ENCODE results near the gene MAN1A2. TPM values are rescaled to one million over a fixed set of nuclear protein-coding genes. Genes with fewer than 3 reads are reported as not detected.
"Not testable (repeated sequence)": the region's sequence is repeated elsewhere in the genome, so short reads cannot be mapped to it uniquely, and the experiment has no call there.

The MAN1A2 gene
- total and polyA plus RNA-seq, 2 experiments from 2014 or later: 20.6 to 30.0 TPM

DNA sequence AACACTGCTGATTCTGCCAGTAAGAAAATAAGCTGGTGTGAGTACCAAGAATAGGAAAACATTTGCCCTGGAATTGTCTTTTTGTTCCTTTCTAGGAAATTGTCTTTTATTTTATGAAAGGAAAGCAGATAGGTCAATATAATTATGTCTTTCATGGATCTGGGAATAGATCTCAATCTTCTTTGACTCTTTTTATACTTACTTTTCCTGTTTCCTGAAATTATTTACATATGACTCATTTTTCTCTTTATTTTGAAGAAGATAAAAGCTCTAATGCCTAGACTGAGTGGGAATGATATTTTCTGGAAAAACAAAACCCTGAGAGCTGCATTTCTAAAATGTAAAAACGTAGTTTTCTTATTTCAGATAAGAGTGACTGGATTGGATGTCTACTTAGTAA is 100.1 kb downstream of the MAN1A2 start:
- peaks cover 5% of the 10 kb centered on the region for H3K36me3 ChIP-seq
- no peak overlapping the region for H3K27ac ChIP-seq
- no peak overlapping the region for H3K4me3 ChIP-seq
- no peaks in the 10 kb centered on the region for H3K27me3 ChIP-seq
- no peak for DNase-seq (ENCODE audit: low read depth in 1 of 2, low spot score in 1 of 2)
- no peaks in the 10 kb centered on the region for H3K9me3 ChIP-seq (ENCODE audit: low read depth)
- TF ChIP-seq, protein P1, sequence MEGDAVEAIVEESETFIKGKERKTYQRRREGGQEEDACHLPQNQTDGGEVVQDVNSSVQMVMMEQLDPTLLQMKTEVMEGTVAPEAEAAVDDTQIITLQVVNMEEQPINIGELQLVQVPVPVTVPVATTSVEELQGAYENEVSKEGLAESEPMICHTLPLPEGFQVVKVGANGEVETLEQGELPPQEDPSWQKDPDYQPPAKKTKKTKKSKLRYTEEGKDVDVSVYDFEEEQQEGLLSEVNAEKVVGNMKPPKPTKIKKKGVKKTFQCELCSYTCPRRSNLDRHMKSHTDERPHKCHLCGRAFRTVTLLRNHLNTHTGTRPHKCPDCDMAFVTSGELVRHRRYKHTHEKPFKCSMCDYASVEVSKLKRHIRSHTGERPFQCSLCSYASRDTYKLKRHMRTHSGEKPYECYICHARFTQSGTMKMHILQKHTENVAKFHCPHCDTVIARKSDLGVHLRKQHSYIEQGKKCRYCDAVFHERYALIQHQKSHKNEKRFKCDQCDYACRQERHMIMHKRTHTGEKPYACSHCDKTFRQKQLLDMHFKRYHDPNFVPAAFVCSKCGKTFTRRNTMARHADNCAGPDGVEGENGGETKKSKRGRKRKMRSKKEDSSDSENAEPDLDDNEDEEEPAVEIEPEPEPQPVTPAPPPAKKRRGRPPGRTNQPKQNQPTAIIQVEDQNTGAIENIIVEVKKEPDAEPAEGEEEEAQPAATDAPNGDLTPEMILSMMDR (IDR thresholded peaks at IDR 0.05; ENCODE audit: low read depth, low read length): no peak
- no peaks in the 10 kb centered on the region for H3K4me1 ChIP-seq (ENCODE audit: low read depth)

DNA sequence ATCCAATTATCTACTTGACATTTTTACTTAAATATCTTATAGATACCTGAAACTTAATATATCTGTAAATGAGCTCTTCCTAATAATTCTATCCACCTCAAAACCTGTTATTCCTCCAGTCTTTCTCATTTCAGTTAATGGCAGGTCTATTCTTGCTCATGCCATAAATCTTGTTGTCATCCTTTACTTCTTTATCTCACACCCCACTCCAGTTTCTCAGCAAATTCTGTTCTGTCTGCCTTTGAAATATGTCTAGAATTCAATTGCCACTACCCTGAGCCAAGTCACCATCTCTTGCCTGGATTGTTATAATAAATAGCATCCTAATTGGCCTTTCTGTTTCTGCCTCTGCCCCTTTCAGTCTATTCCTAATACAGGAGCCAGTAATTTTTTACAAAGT is 105.8 kb downstream of the MAN1A2 start:
- peaks cover 10% of the 10 kb centered on the region for H3K4me1 ChIP-seq (ENCODE audit: low read depth)

DNA sequence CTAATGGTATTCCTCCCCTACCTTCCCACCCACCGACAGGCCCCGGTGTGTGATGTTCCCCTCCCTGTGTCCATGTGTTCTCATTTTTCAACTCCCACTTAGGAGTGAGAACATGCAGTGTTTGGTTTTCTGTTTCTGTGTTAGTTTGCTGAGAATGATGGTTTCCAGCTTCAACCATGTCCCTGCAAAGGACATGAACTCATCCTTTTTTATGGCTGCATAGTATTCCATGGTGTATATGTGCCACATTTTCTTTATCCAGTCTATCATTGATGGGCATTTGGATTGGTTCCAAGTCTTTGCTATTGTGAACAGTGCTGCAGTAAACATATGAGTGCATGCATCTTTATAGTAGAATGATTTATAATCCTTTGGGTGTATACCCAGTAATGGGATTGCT is 108.2 kb downstream of the MAN1A2 start:
- not testable (repeated sequence) for H3K27ac ChIP-seq; DNase-seq (ENCODE audit: low read depth in 1 of 2, low spot score in 1 of 2); H3K4me3 ChIP-seq; H3K36me3 ChIP-seq; H3K9me3 ChIP-seq (ENCODE audit: low read depth); H3K27me3 ChIP-seq
- peaks cover 10% of the 10 kb centered on the region for H3K4me1 ChIP-seq (ENCODE audit: low read depth)

More for the DNA sequence above, 105.8 kb downstream of the MAN1A2 start:
- Histone ChIP-seq H3K27ac (peak overlapping the region; percentile 18), H3K9me3 (ENCODE audit: low read depth) (no peaks in the 10 kb centered on the region), H3K36me3 (peaks cover 5% of the 10 kb centered on the region), H3K4me3 (no peak overlapping the region), H3K27me3 (no peaks in the 10 kb centered on the region)
- TF ChIP-seq, protein P1 (IDR thresholded peaks at IDR 0.05; ENCODE audit: low read depth, low read length): no peak
- DNase-seq (ENCODE audit: low read depth in 1 of 2, low spot score in 1 of 2): peak in 1 of 2 donors; percentile 4

DNA sequence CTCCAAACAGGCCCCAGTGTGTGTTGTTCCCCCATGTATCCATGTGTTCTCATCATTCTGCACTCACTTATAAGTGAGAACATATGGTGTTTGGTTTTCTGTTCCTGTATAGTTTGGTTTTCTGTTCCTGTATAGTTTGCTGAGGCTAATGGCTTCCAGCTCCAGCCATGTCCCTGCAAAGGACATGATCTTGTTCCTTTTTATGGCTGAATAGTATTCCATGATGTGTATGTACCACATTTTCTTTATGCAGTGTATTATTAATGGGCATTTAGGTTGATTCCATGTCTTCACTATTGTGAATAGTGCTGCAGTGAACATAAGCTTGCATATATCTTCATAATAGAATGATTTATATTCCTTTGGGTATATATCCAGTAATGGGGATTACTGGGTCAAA is 111.8 kb downstream of the MAN1A2 start:
- Histone ChIP-seq H3K27me3 (no peaks in the 10 kb centered on the region), H3K4me1 (ENCODE audit: low read depth) (no peaks in the 10 kb centered on the region), H3K36me3 (no peaks in the 10 kb centered on the region), H3K27ac (no peak overlapping the region), H3K9me3 (ENCODE audit: low read depth) (no peaks in the 10 kb centered on the region), H3K4me3 (no peak overlapping the region)
- DNase-seq (ENCODE audit: low read depth in 1 of 2, low spot score in 1 of 2): no peak
- TF ChIP-seq, protein P1 (IDR thresholded peaks at IDR 0.05; ENCODE audit: low read depth, low read length): no peak

DNA sequence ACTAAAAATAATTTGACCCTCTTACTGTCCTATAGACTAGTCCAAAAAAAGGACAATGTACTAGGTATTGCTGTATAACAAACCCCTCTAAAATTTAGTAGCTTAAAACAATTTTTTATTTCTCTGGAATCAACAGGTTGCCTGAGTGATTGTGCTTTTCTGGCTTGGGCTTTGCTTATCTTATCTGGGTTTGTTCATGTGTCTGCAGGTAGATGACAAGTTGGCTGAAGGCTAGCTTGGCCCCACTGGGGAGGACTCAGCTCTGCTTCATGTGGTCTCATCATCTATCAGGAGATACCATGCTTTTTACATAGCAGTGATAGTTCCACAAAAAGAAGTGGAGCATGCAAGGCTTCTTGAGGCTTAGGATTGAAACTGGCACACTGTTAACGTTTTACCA is 114.2 kb downstream of the MAN1A2 start:
- no peaks in the 10 kb centered on the region for H3K4me1 ChIP-seq (ENCODE audit: low read depth)
- H3K9me3 ChIP-seq (ENCODE audit: low read depth): no peaks in the 10 kb centered on the region
- no peaks in the 10 kb centered on the region for H3K27me3 ChIP-seq
- H3K36me3 ChIP-seq: no peaks in the 10 kb centered on the region
- DNase-seq (ENCODE audit: low read depth in 1 of 2, low spot score in 1 of 2): no peak
- no peak overlapping the region for H3K27ac ChIP-seq
- H3K4me3 ChIP-seq: no peak overlapping the region
- TF ChIP-seq, protein P1 (IDR thresholded peaks at IDR 0.05; ENCODE audit: low read depth, low read length): no peak

DNA sequence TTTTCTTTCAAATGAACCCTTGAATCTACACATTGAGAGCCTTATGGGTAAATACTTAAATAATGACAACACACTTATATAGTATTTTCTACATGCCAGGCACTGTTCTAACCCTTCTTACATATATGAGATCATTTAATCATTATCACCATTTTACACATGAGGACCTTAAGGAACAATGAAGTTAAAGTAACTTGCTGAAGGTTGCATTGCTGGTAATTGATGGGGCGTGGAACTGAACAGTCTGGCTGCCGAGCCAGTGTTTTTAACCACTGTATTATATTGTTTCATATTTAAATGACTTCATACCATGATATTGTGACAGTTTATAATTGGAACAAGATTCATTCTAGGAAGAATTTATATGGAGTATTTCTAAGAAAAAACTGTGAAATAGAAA is 126.7 kb downstream of the MAN1A2 start:
- Histone ChIP-seq H3K27ac (no peak overlapping the region), H3K9me3 (ENCODE audit: low read depth) (no peaks in the 10 kb centered on the region), H3K4me3 (no peak overlapping the region), H3K27me3 (no peaks in the 10 kb centered on the region), H3K4me1 (ENCODE audit: low read depth) (no peaks in the 10 kb centered on the region), H3K36me3 (no peaks in the 10 kb centered on the region)
- TF ChIP-seq, protein P1 (IDR thresholded peaks at IDR 0.05; ENCODE audit: low read depth, low read length): no peak
- no peak for DNase-seq (ENCODE audit: low read depth in 1 of 2, low spot score in 1 of 2)

Data from cardiac muscle cell (in vitro differentiated cells and primary cell).